ENCODE measurements around the gene UNC5C. TPM values are rescaled to one million over a fixed set of nuclear protein-coding genes. Genes with fewer than 3 reads are reported as not detected.

Gene UNC5C
- total and polyA plus RNA-seq, 10 of the 15 experiments (the other 5 are each of a cell fraction or from before 2014, with no cell fraction given) = 0.02 to 2.0 (median 0.15) TPM; not detected in 1

DNA sequence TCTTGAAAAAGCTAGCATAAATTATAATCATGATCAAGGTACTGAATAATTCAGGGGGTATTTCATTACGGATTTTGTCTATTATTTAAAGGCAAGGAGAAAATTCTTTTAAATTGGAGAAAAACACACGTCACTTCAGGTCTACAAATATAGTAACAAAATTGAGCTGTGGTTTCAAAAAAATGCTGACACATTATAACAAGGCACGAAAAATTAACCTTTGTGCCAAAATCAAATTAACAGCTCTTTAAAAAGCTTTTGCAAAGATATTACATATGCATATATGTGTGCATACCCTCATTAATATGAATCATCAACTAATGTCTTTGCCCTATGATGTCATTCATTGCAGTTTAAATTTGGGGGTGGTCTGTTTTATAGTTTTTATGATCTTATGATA, 44.3 kb downstream of the UNC5C start:
- Histone ChIP-seq H3K4me1 (ENCODE audit: control insufficient read depth, insufficient read depth, low read length) (no peaks in the 10 kb centered on the region), H3K9ac (ENCODE audit: control insufficient read depth, insufficient read depth, low read length) (no peak overlapping the region), H3K36me3 (ENCODE audit: control insufficient read depth in 2 of 2, insufficient read depth in 2 of 2, low read length in 1 of 2) (no peaks in the 10 kb centered on the region), H3K9me3 (replicated peaks; ENCODE audit: control insufficient read depth, insufficient read depth, low read length) (no peaks in the 10 kb centered on the region), H2AFZ (ENCODE audit: control insufficient read depth, low read depth, low read length) (no peak overlapping the region), H3K79me2 (ENCODE audit: control insufficient read depth, insufficient read depth, low read length) (no peaks in the 10 kb centered on the region), H3K4me2 (ENCODE audit: control insufficient read depth, insufficient read depth) (no peak overlapping the region), H3K27me3 (replicated peaks in 1 of 2; ENCODE audit: control insufficient read depth in 2 of 2, insufficient read depth in 2 of 2, low read length in 1 of 2) (no peaks in the 10 kb centered on the region), H3K27ac (ENCODE audit: control insufficient read depth, insufficient read depth) (no peak overlapping the region), H4K20me1 (ENCODE audit: control insufficient read depth, insufficient read depth) (no peaks in the 10 kb centered on the region), H3K4me3 (no peak overlapping the region)
- POLR2A ChIA-PET = no interaction called here
- SMC1A ChIA-PET (ENCODE audit: uncharacterized antibody, unreplicated experiment) = no interaction called here
- TF ChIP-seq SREBF1 (IDR thresholded peaks at IDR 0.05; ENCODE audit: low read length) = no peak
- TF ChIP-seq LARP7 (IDR thresholded peaks at IDR 0.05) = no peak
- TF ChIP-seq SMAD1 (IDR thresholded peaks at IDR 0.05; ENCODE audit: low read depth, partially characterized antibody) = no peak
- no peak for TF ChIP-seq NFYA (IDR thresholded peaks at IDR 0.05; ENCODE audit: borderline replicate concordance, low read depth, low read length)
- no peak for TF ChIP-seq SRF (IDR thresholded peaks at IDR 0.05; ENCODE audit: low read depth in 2 of 2, low read length in 2 of 2)
- no peak for TF ChIP-seq SUZ12 (IDR thresholded peaks at IDR 0.05; ENCODE audit: unreplicated experiment)
- TF ChIP-seq JUND (IDR thresholded peaks at IDR 0.05; ENCODE audit: low read depth, low read length) = no peak
- no peak for TF ChIP-seq FOS (IDR thresholded peaks at IDR 0.05; ENCODE audit: borderline replicate concordance, extremely low read depth, insufficient read length)
- no peak for TF ChIP-seq CREB1 (IDR thresholded peaks at IDR 0.05; ENCODE audit: low read depth)
- TF ChIP-seq FOXM1 (IDR thresholded peaks at IDR 0.05; ENCODE audit: low read depth, low read length) = no peak
- TF ChIP-seq SREBF2 (IDR thresholded peaks at IDR 0.05; ENCODE audit: low read length) = no peak
- TF ChIP-seq NR2F1 (conservative IDR thresholded peaks at IDR 0.05) = no peak
- TF ChIP-seq RAD21 (IDR thresholded peaks at IDR 0.05; ENCODE audit: insufficient read depth, low read depth, low read length) = no peak
- no peak for TF ChIP-seq TAF1 (IDR thresholded peaks at IDR 0.05; ENCODE audit: borderline replicate concordance, low read depth, low read length)
- WGBS (ENCODE audit: insufficient coverage, insufficient replicate concordance, low lambda C conversion rate, missing lambda C conversion rate) = 0% methylated on average over 3 of the region's 3 CpGs
- RAD21 ChIA-PET (ENCODE audit: unreplicated experiment) = no interaction called here
- no TSS peak for BruUV-seq (replicated peaks)
- no peak for DNase-seq (ENCODE audit: low read depth, low spot score)
- no peak for FAIRE-seq
- intact Hi-C loops (cut with micrococcal nuclease; ENCODE audit: unreplicated experiment) (loop anchor here (5.0 kb wide), 1 partner anchor 337 kb away; no protein-coding TSS in a partner anchor), in situ Hi-C loops (cut with MboI) (no loop called here)
- no peak for ATAC-seq
- CTCF ChIA-PET = no interaction called here

Data from GM12878 (cell line).